ENCODE measurements around the gene GPD2. TPM values are rescaled to one million over a fixed set of nuclear protein-coding genes. Genes with fewer than 3 reads are reported as not detected.
"Not testable (repeated sequence)": the region's sequence is repeated elsewhere in the genome, so short reads cannot be mapped to it uniquely, and the experiment has no call there.

GPD2 gene
- total RNA-seq, 1 experiment from 2014 or later = 49.7 TPM

DNA sequence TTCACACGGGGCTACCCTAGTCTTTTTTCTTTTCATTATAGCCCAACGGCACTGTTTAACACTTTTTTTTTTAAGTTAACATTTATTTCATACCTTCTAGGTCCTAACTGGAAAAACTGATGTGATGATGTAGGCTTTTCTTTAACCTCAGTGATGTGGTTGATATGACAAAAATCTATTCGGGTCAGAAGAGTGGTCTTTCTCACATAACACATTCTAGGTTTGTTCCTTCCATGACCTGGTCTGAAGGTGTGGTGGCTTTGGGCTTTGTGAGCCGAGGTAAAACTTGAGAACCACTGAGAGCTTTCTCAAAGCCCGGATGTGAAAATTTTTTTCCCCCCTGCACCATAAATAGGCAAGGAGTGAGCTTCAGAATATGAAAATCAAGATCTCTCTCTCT, 44.2 kb downstream of the GPD2 start:
- DNase-seq = no peak
- Histone ChIP-seq H3K4me3 (ENCODE audit: insufficient read depth, low read depth, low read length) (no peak overlapping the region), H3K27me3 (ENCODE audit: control insufficient read depth, insufficient read depth, low read length) (no peaks in the 10 kb centered on the region), H3K36me3 (replicated peaks; ENCODE audit: control insufficient read depth, insufficient read depth, low read length) (no peaks in the 10 kb centered on the region)

DNA sequence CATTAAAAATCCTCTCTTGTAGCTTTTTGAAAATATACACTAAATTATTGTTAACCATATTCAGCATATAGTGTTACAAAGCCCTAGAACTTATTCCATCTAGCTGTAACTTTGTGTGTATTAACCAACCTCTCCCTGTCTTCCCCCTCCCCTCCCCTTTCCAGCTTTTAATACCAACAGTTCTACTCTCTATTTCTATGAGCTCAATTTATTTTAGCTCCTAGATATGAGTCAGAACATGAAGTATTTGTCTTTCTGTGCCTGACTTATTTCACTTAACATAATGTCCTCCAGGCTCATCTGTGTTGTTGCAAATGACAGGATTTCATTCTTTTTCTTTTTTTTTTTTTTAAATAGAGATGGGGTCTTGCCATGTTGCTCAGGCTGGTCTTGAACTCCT, 45.1 kb downstream of the GPD2 start:
- Histone ChIP-seq H3K4me3 (ENCODE audit: insufficient read depth, low read depth, low read length) (no peak overlapping the region), H3K27me3 (ENCODE audit: control insufficient read depth, insufficient read depth, low read length) (no peaks in the 10 kb centered on the region), H3K36me3 (replicated peaks; ENCODE audit: control insufficient read depth, insufficient read depth, low read length) (no peaks in the 10 kb centered on the region)
- DNase-seq = no peak

- Histone ChIP-seq H3K27me3 (ENCODE audit: control insufficient read depth, insufficient read depth, low read length) (no peaks in the 10 kb centered on the region), H3K36me3 (replicated peaks; ENCODE audit: control insufficient read depth, insufficient read depth, low read length) (no peaks in the 10 kb centered on the region), H3K4me3 (ENCODE audit: insufficient read depth, low read depth, low read length) (no peak overlapping the region)
- DNase-seq = no peak
Measured at GRCh38 chr2:156483741-156484173, 47.6 kb downstream of the GPD2 start.

DNA sequence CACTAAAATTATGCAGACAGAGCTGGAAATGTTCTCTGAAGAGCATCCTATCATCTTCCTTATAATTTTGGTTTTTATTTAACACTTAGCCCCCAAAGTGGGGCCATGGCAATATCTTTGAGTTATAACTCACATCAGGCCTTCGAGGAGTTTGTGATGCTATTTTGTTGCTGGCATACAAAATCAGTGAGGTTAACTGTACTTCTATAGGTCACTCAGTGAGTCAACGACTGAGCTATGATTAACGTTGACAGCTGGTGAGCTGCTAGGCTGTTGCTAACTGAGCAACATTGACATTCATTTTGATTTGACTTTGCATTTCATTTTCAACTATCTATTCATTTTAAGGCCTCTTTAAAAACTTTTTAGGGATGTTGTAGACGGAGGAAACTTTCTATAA, 50.0 kb downstream of the GPD2 start:
- Histone ChIP-seq H3K27me3 (ENCODE audit: control insufficient read depth, insufficient read depth, low read length) (no peaks in the 10 kb centered on the region), H3K36me3 (replicated peaks; ENCODE audit: control insufficient read depth, insufficient read depth, low read length) (no peaks in the 10 kb centered on the region), H3K4me3 (ENCODE audit: insufficient read depth, low read depth, low read length) (no peak overlapping the region)
- DNase-seq = no peak

DNA sequence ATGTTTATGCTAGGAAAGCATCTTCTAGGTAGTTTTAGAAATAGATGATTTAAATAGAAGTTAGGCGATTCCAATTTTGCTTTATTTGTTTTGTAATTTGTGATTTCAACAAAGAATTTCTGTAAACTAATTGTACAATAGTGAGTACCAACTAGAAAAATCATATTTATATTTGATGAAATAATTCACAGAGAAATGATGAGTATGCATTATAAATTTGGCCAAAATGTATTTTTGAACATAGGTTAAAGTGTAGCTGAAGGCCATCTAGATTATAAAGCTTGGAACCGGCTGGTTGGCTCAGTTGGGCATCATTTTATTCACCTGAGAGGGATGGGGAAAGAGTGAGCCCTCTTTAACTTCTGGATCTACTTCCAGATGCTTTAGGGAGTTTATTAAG, 50.4 kb downstream of the GPD2 start:
- Histone ChIP-seq H3K27me3 (ENCODE audit: control insufficient read depth, insufficient read depth, low read length) (no peaks in the 10 kb centered on the region), H3K4me3 (ENCODE audit: insufficient read depth, low read depth, low read length) (no peak overlapping the region), H3K36me3 (replicated peaks; ENCODE audit: control insufficient read depth, insufficient read depth, low read length) (no peaks in the 10 kb centered on the region)
- DNase-seq = no peak

DNA sequence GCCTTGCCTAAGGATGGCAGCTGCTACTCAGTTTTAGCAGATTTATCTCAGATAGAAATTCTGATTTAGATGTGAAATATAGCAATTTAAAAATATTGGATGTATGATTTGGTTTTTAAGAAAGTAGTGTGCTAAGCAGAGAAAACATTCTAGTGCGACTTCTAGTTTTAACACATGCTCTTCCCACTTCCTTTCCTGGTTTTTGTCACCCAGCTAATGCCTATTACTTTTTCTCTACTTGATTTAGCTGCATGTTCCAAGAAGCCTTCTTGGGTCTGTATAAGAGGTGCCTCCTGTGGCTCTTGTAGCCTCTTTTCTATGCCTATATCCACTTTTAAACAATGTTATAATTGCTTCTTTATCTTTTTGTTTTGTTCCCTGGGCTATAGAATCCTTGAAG, 53.0 kb downstream of the GPD2 start:
- Histone ChIP-seq H3K4me3 (ENCODE audit: insufficient read depth, low read depth, low read length) (no peak overlapping the region), H3K27me3 (ENCODE audit: control insufficient read depth, insufficient read depth, low read length) (no peaks in the 10 kb centered on the region), H3K36me3 (replicated peaks; ENCODE audit: control insufficient read depth, insufficient read depth, low read length) (no peaks in the 10 kb centered on the region)
- no peak for DNase-seq

DNA sequence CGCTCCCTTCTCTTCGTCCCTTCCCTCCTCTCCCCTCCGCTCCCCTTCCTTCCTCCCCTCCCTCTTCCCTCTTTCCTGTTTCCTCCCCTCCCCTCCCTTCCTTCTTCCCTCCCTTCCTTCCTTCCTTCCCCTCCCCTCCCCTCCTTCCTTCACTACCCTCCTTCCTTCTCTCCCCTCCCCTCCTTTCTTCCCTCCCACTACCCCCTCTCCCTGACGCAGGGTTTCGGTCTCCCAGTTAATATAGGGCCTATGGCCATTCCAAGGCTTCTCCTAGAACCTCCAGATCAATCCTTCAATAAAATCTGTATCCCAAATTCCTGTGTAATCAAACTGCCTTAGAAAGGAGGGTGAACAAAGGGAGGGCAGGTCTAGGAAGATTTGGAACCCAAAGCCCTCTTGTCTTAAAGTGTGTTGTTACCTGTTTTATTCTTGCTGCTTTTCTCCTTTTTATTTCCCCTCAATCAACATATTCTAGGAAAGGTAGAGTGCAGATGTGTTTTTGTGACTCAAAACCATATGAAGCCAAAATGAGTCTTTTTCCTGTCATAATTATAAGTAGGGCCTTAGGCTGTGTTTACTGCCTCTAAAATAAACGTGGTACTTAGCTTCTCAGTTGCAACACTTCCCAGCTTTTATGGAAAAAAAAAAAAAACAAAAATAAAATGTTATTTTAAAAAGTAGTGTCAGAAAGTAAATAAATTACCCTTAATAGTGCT, 53.7 kb downstream of the GPD2 start:
- Histone ChIP-seq H3K27me3 (ENCODE audit: control insufficient read depth, insufficient read depth, low read length) (no peaks in the 10 kb centered on the region), H3K4me3 (ENCODE audit: insufficient read depth, low read depth, low read length) (no peak overlapping the region), H3K36me3 (replicated peaks; ENCODE audit: control insufficient read depth, insufficient read depth, low read length) (no peaks in the 10 kb centered on the region)
- DNase-seq = no peak

- DNase-seq = no peak
- Histone ChIP-seq H3K36me3 (replicated peaks; ENCODE audit: control insufficient read depth, insufficient read depth, low read length) (no peaks in the 10 kb centered on the region), H3K4me3 (ENCODE audit: insufficient read depth, low read depth, low read length) (no peak overlapping the region), H3K27me3 (ENCODE audit: control insufficient read depth, insufficient read depth, low read length) (no peaks in the 10 kb centered on the region)
Measured at GRCh38 chr2:156490466-156490840, 54.3 kb downstream of the GPD2 start.

DNA sequence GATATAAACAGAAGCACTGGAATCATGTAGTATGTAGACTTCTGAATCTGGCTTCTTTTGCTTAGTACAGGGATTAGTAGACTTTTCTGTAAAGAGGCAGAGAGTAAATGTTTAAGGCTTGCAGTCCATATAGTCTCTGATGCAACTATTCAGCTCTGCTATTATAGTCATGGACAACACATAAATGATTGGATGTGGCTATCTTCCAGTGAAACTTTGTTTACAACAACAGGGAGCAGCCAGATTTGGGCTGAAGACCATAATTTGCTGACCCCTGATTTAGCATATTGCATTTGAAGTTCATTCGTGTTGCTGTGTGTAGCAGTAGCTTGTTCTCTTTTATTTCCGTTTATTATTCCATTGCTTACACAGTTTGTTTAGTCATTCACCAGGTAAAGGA, 55.0 kb downstream of the GPD2 start:
- Histone ChIP-seq H3K4me3 (ENCODE audit: insufficient read depth, low read depth, low read length) (no peak overlapping the region), H3K27me3 (ENCODE audit: control insufficient read depth, insufficient read depth, low read length) (no peaks in the 10 kb centered on the region), H3K36me3 (replicated peaks; ENCODE audit: control insufficient read depth, insufficient read depth, low read length) (no peaks in the 10 kb centered on the region)
- no peak for DNase-seq

GRCh38 chr2:156492979-156493378, 56.8 kb downstream of the GPD2 start:
- H3K27me3 ChIP-seq (ENCODE audit: control insufficient read depth, insufficient read depth, low read length) = no peaks in the 10 kb centered on the region
- H3K4me3 ChIP-seq (ENCODE audit: insufficient read depth, low read depth, low read length) = no peak overlapping the region
- DNase-seq = no peak
- no peaks in the 10 kb centered on the region for H3K36me3 ChIP-seq (replicated peaks; ENCODE audit: control insufficient read depth, insufficient read depth, low read length)

GRCh38 chr2:156495998-156496397, 59.8 kb downstream of the GPD2 start:
- H3K4me3 ChIP-seq (ENCODE audit: insufficient read depth, low read depth, low read length); H3K36me3 ChIP-seq (replicated peaks; ENCODE audit: control insufficient read depth, insufficient read depth, low read length); DNase-seq; H3K27me3 ChIP-seq (ENCODE audit: control insufficient read depth, insufficient read depth, low read length): not testable (repeated sequence)

DNA sequence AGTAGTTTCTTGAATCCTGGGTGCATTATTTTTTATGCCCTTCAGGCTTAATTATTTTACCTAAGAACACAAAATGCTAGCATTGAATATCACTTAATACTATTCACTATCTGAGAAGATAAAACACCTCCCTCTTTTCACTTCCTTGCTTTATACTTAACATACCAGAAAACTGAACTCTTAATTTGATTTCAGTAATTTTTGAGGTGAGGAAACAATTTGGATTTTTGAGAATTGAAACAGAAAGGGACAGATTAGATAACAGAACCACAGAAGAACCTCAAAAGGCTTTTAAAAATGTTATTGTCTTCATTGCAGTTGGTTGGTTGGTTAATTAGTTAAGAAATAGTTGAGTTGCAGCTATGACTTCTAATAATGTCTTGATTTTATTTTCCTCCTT, 69.5 kb downstream of the GPD2 start:
- H3K36me3 ChIP-seq (replicated peaks; ENCODE audit: control insufficient read depth, insufficient read depth, low read length) = no peaks in the 10 kb centered on the region
- no peak overlapping the region for H3K4me3 ChIP-seq (ENCODE audit: insufficient read depth, low read depth, low read length)
- DNase-seq = no peak
- H3K27me3 ChIP-seq (ENCODE audit: control insufficient read depth, insufficient read depth, low read length) = no peaks in the 10 kb centered on the region

DNA sequence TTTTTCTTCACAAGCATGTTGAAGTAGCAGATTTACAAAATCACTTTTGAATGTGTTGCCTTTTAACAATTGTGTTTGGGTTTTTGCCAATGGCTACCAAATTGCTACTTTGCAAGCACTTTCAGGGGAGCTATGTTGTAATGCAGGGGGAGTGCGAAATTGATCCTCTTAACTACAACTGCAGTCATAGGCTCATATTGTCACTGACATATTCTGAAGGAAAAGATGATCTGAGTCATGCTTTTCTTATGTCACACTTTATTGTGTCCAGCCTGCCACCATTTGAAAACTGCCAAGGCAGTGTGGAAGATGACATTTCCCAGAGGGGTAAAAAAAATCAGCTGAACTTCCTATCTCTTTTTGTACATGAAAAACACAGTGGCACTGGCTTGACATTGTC, 74.9 kb downstream of the GPD2 start:
- Histone ChIP-seq H3K27me3 (ENCODE audit: control insufficient read depth, insufficient read depth, low read length) (no peaks in the 10 kb centered on the region), H3K4me3 (ENCODE audit: insufficient read depth, low read depth, low read length) (no peak overlapping the region), H3K36me3 (replicated peaks; ENCODE audit: control insufficient read depth, insufficient read depth, low read length) (no peaks in the 10 kb centered on the region)
- no peak for DNase-seq

DNA sequence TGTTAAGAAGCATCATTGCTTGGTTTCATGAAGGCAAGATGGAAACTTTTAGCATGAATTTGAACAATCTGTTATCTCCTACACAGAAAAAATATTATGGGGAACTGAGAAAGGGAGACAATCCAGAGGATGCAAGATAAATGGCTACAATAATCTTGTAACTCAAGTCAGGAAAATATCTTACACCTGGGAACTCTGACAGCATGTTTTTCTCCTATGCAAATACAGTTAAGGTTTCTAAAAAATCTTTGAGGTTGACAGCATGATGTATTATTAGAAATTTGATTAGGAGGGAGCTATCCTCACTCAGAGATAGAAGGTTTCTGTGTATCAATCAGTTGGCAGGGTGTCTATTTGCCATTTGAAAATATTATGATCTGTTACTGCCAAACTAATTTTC, 75.6 kb downstream of the GPD2 start:
- H3K27me3 ChIP-seq (ENCODE audit: control insufficient read depth, insufficient read depth, low read length) = no peaks in the 10 kb centered on the region
- DNase-seq = no peak
- no peaks in the 10 kb centered on the region for H3K36me3 ChIP-seq (replicated peaks; ENCODE audit: control insufficient read depth, insufficient read depth, low read length)
- H3K4me3 ChIP-seq (ENCODE audit: insufficient read depth, low read depth, low read length) = no peak overlapping the region

DNA sequence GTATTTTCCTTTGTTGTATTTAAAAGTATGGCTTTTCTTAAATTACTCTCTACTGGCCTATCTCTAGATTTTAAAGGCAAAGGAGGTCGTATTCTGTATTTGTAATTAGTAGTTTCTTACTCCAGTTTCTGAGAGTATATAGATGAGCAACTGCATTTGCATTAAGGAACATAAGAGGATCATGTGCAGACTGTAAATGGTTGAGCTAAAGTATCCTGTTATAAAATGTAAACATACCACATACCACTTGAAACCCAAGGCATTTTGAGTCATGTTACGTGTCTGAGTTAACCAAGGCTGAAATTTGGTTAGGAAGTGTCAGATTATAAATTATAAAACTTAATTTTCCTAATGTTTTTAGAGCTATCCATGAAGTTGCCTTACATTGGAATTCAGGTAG, 76.3 kb downstream of the GPD2 start:
- H3K27me3 ChIP-seq (ENCODE audit: control insufficient read depth, insufficient read depth, low read length) = no peaks in the 10 kb centered on the region
- no peak for DNase-seq
- no peak overlapping the region for H3K4me3 ChIP-seq (ENCODE audit: insufficient read depth, low read depth, low read length)
- no peaks in the 10 kb centered on the region for H3K36me3 ChIP-seq (replicated peaks; ENCODE audit: control insufficient read depth, insufficient read depth, low read length)

DNA sequence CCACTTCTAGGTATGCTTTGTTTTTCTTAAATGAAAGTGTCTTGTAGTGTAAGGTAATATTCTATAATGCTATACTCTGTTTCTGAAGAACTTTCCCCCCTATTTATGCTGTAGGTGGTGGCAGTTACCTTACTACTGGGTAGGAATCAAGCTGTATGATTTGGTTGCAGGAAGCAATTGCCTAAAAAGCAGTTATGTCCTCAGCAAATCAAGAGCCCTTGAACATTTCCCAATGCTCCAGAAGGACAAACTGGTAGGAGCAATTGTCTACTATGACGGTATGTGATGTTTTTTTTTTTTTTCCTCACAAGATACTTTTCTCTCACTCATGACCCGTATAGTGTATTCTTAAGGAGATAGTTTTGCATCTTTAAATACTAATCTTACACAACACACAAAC, 77.0 kb downstream of the GPD2 start:
- H3K4me3 ChIP-seq (ENCODE audit: insufficient read depth, low read depth, low read length) = no peak overlapping the region
- no peaks in the 10 kb centered on the region for H3K36me3 ChIP-seq (replicated peaks; ENCODE audit: control insufficient read depth, insufficient read depth, low read length)
- H3K27me3 ChIP-seq (ENCODE audit: control insufficient read depth, insufficient read depth, low read length) = no peaks in the 10 kb centered on the region
- no peak for DNase-seq

Measured in H7 (cell line).